GM19099 (cell line): ENCODE measurements around the gene SLAMF8.

Experiments used
- POLR2A ChIP-seq: IDR thresholded peaks from 3 replicates; pipeline ENCODE4 v1.6.1; 2011; ENCODE audit warnings: low read depth; ENCODE audit not compliant: insufficient read length; ENCODE audit errors: extremely low read depth

Gene SLAMF8

GRCh38 chr1:159873530-159874143, 47.0 kb downstream of the SLAMF8 start:
- no peak for TF ChIP-seq POLR2A

DNA sequence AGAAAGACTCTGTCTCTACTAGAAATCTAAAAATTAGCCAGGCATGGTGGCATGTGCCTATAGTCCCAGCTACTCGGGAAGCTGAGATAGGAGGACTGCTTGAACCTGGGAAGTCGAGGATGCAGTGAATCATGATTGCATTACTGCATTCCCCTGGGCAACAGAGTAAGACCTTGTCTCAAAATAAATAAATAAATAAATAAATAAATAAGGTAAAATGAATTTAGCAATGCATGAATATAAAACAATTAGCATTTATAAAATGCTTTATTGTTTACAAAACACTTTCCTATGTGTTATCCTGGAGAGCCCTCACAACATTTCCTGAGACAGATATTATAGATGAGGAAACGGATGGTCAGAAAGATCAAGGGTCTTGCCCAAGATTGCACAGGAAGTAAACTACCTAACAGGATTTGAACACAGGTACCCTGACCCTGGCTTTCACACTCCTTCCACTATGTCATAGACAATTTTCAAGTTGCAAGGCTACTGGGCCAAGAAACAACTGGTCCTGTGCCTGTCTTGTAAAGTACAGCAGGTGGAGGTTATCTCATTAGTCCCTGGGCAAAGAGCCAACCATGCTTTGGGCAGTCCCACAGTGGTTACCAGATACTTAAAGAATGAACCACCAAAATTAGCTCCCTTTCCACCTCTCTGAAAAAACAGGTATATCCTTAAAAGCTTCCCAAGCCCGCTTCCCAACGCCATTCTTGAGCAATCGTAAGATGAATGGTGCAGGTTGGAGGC, 51.2 kb downstream of the SLAMF8 start:
- no peak for TF ChIP-seq POLR2A

DNA sequence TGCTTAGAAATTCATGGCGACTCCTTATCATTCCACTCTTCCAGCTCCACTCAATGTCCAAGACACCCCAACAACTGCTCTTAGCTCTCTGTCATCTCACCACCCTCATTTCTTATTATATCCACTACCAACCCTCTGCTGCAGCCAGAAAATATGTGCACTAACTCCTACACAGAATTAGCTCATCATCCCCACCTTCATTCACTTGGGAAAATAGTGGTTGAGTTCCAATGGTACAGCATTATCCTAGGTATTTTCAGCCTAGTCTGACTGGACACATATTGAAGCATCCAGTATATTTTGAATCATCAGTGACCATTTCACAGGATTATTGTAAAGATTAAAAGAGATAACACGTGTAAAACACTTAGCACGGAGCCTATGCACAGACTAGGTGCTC, 52.5 kb downstream of the SLAMF8 start:
- TF ChIP-seq POLR2A: no peak

GRCh38 chr1:159879977-159880376, 53.3 kb downstream of the SLAMF8 start:
- no peak for TF ChIP-seq POLR2A

DNA sequence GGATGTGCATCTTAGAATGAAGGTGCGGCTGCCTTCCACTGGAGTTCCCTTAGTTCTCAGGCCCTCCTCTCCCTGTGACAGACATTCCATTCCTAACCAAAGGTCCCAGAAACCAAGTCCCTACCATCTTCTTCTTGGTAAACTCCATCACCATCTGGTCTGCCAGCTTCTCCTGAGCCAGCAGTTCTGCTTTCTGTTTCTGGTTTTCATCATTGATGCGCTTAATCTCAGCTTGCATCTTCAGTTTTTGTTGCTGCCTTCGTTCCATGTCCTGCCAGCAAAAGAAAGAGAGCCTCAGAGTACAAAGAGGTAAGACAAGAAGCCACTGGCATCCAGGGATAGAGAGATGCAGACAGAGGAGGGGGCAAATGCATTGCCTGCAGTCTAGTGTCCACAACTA, 53.8 kb downstream of the SLAMF8 start:
- TF ChIP-seq POLR2A: no peak

- no peak for TF ChIP-seq POLR2A
Measured at GRCh38 chr1:159881622-159882526, 55.2 kb downstream of the SLAMF8 start.

- no peak for TF ChIP-seq POLR2A
Measured at GRCh38 chr1:159882527-159882862, 55.8 kb downstream of the SLAMF8 start.

DNA sequence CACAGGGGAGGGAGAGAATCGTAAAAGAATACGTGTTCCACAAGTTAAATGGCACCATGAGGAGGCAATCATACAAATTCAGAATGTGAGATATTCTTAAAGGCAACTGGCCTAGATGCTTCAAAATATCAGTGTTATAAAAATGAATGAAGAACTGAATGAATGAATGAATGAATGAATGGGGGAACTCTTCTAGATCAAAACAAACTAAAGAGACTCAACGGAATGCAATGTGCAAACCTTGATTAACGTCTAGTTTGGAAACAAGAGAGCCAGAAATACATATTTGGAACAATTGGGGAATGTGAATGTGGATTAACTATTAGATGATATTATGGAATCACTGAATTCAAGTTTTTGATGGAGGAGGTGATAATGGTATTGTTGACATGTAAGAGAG, 56.5 kb downstream of the SLAMF8 start:
- no peak for TF ChIP-seq POLR2A

- no peak for TF ChIP-seq POLR2A
Measured at GRCh38 chr1:159884296-159884695, 57.6 kb downstream of the SLAMF8 start.
